Measurements from ENCODE around the gene PRR5L. TPM values are rescaled to one million over a fixed set of nuclear protein-coding genes. Genes with fewer than 3 reads are reported as not detected.

The PRR5L gene
- total RNA-seq, 1 experiment from 2014 or later, result 23.9 TPM

DNA sequence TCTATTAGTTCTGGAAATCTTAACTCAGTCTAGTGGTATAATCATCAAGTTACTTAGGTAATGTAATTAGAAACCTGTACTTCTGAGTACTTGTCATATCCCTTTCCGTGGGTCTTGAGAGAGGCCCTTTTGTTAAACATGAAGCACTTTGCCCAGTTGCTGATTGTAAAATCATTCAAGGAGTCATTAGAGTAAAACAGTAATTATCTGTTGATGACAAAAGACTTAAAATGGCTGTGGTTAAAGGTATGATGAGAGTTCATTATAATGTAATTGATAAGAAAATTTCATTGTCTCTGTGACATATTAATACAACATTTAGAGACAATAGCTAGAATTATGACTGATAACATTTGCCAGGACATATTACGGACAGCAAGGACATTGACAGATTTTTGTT lies 34.3 kb downstream of the PRR5L start:
- H3K9me3 Mint-ChIP-seq (ENCODE audit: unreplicated experiment), result no peaks in the 10 kb centered on the region
- no peaks in the 10 kb centered on the region for H3K27me3 Mint-ChIP-seq (ENCODE audit: insufficient read depth, unreplicated experiment)
- no peak overlapping the region for H3K27ac Mint-ChIP-seq (ENCODE audit: low read depth, unreplicated experiment)
- BruUV-seq (replicated peaks), result no TSS peak
- ChIA-PET CTCF (no interaction called here), POLR2A (no interaction called here)
- no peak for DNase-seq (ENCODE audit: unreplicated experiment)
- H3K4me3 Mint-ChIP-seq (ENCODE audit: unreplicated experiment), result no peak overlapping the region
- TF ChIP-seq, protein P1, sequence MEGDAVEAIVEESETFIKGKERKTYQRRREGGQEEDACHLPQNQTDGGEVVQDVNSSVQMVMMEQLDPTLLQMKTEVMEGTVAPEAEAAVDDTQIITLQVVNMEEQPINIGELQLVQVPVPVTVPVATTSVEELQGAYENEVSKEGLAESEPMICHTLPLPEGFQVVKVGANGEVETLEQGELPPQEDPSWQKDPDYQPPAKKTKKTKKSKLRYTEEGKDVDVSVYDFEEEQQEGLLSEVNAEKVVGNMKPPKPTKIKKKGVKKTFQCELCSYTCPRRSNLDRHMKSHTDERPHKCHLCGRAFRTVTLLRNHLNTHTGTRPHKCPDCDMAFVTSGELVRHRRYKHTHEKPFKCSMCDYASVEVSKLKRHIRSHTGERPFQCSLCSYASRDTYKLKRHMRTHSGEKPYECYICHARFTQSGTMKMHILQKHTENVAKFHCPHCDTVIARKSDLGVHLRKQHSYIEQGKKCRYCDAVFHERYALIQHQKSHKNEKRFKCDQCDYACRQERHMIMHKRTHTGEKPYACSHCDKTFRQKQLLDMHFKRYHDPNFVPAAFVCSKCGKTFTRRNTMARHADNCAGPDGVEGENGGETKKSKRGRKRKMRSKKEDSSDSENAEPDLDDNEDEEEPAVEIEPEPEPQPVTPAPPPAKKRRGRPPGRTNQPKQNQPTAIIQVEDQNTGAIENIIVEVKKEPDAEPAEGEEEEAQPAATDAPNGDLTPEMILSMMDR (IDR thresholded peaks at IDR 0.05; ENCODE audit: unreplicated experiment), result no peak
- intact Hi-C loops (cut with micrococcal nuclease), result no loop called here
- H3K4me1 Mint-ChIP-seq (ENCODE audit: insufficient read depth, unreplicated experiment), result peaks cover 18% of the 10 kb centered on the region
- no peaks in the 10 kb centered on the region for H3K36me3 Mint-ChIP-seq (ENCODE audit: insufficient read depth, unreplicated experiment)

- TF ChIP-seq, protein P1 (IDR thresholded peaks at IDR 0.05; ENCODE audit: unreplicated experiment), result no peak
- peak; percentile 64 for DNase-seq (ENCODE audit: unreplicated experiment)
- H3K27ac Mint-ChIP-seq (ENCODE audit: low read depth, unreplicated experiment), result peak overlapping the region; percentile 75
- no peaks in the 10 kb centered on the region for H3K27me3 Mint-ChIP-seq (ENCODE audit: insufficient read depth, unreplicated experiment)
- H3K9me3 Mint-ChIP-seq (ENCODE audit: unreplicated experiment), result no peaks in the 10 kb centered on the region
- no TSS peak for BruUV-seq (replicated peaks)
- ChIA-PET CTCF (interaction anchor here (1.5 kb wide), 1 partner anchor 45 kb away, joined by 3 read pairs; no protein-coding TSS in a partner anchor), POLR2A (interaction anchor here (0.6 to 1.6 kb wide), 4 partner anchors 32 to 490 kb away, joined by 3 to 5 read pairs (median 4); no protein-coding TSS in a partner anchor)
- no peak overlapping the region for H3K4me3 Mint-ChIP-seq (ENCODE audit: unreplicated experiment)
- H3K4me1 Mint-ChIP-seq (ENCODE audit: insufficient read depth, unreplicated experiment), result peaks cover 18% of the 10 kb centered on the region
- intact Hi-C loops (cut with micrococcal nuclease), result no loop called here
- no peaks in the 10 kb centered on the region for H3K36me3 Mint-ChIP-seq (ENCODE audit: insufficient read depth, unreplicated experiment)
Measured at GRCh38 chr11:36333468-36333867, 37.4 kb downstream of the PRR5L start.

DNA sequence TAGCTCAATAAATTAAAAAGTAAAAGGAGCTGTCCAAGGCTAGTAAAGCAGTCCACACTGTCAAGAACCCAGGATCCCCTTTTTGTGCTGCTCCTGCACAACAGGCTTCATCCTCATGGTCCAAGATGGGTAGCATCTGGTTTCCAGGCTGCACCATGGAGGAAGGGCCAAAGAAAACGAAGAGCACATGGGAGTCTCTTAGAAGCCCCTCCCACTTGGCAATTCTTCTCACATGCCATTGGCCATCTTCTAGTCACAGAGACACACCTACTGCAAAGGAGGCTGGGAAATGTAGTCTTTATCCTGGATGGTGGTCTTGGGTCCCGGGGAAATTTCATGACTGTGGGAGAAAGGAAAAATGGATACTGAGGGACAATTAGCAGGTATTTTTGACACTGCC lies 37.8 kb downstream of the PRR5L start:
- no peaks in the 10 kb centered on the region for H3K36me3 Mint-ChIP-seq (ENCODE audit: insufficient read depth, unreplicated experiment)
- H3K27ac Mint-ChIP-seq (ENCODE audit: low read depth, unreplicated experiment), result peak overlapping the region; percentile 75
- H3K27me3 Mint-ChIP-seq (ENCODE audit: insufficient read depth, unreplicated experiment), result no peaks in the 10 kb centered on the region
- H3K4me1 Mint-ChIP-seq (ENCODE audit: insufficient read depth, unreplicated experiment), result peaks cover 18% of the 10 kb centered on the region
- no peaks in the 10 kb centered on the region for H3K9me3 Mint-ChIP-seq (ENCODE audit: unreplicated experiment)
- CTCF ChIA-PET, result interaction anchor here (0.5 to 1.5 kb wide), 2 partner anchors 45 to 118 kb away, joined by 3 read pairs; no protein-coding TSS in a partner anchor
- TF ChIP-seq, protein P1 (IDR thresholded peaks at IDR 0.05; ENCODE audit: unreplicated experiment), result no peak
- POLR2A ChIA-PET, result interaction anchor here (0.6 to 1.6 kb wide), 5 partner anchors 33 to 489 kb away, joined by 3 to 5 read pairs (median 4); partner anchors contain the start of gene COMMD9
- no peak overlapping the region for H3K4me3 Mint-ChIP-seq (ENCODE audit: unreplicated experiment)
- peak; percentile 71 for DNase-seq (ENCODE audit: unreplicated experiment)
- intact Hi-C loops (cut with micrococcal nuclease), result no loop called here
- BruUV-seq (replicated peaks), result no TSS peak

GRCh38 chr11:36339888-36340287 lies 43.8 kb downstream of the PRR5L start:
- Mint-ChIP-seq H3K36me3 (ENCODE audit: insufficient read depth, unreplicated experiment) (no peaks in the 10 kb centered on the region), H3K27me3 (ENCODE audit: insufficient read depth, unreplicated experiment) (no peaks in the 10 kb centered on the region), H3K9me3 (ENCODE audit: unreplicated experiment) (no peaks in the 10 kb centered on the region), H3K27ac (ENCODE audit: low read depth, unreplicated experiment) (no peak overlapping the region), H3K4me3 (ENCODE audit: unreplicated experiment) (no peak overlapping the region), H3K4me1 (ENCODE audit: insufficient read depth, unreplicated experiment) (no peaks in the 10 kb centered on the region)
- no peak for DNase-seq (ENCODE audit: unreplicated experiment)
- no TSS peak for BruUV-seq (replicated peaks)
- ChIA-PET CTCF (interaction anchor here (1.0 kb wide), 1 partner anchor 40 kb away, joined by 3 read pairs; no protein-coding TSS in a partner anchor), POLR2A (no interaction called here)
- TF ChIP-seq, protein P1 (IDR thresholded peaks at IDR 0.05; ENCODE audit: unreplicated experiment), result no peak
- intact Hi-C loops (cut with micrococcal nuclease), result no loop called here

All from MCF 10A (cell line).